OCI-LY1 (cell line): ENCODE results near the gene KAT7.

Source experiments
- H2AFZ ChIP-seq: fragments of 200-600 bp; sonication (generic), shearing (Covaris generic); 2 replicates; pipeline ENCODE4 v1.6.0; 2014; ENCODE audit warnings: antibody characterized with exemption, mild to moderate bottlenecking, low read length
- H3F3A ChIP-seq: fragments of 200-600 bp; sonication (generic), shearing (Covaris generic); 2 replicates; pipeline ENCODE4 v1.6.0; 2014; ENCODE audit warnings: mild to moderate bottlenecking, antibody characterized with exemption, low read length, moderate library complexity; ENCODE audit not compliant: insufficient read depth
- H3K27ac ChIP-seq: fragments of 200-600 bp; sonication (generic); 2 replicates; pipeline ENCODE4 v1.5.1; 2014; ENCODE audit warnings: low read length, mixed run types, mild to moderate bottlenecking, low read depth; ENCODE audit not compliant: poor library complexity, severe bottlenecking
- H3K27me3 ChIP-seq: fragments of 200-600 bp; sonication (generic); 2 replicates; pipeline ENCODE4 v1.6.0; 2014; ENCODE audit warnings: antibody characterized with exemption, mild to moderate bottlenecking, low read length, moderate library complexity; ENCODE audit not compliant: insufficient read depth
- H3K36me3 ChIP-seq: fragments of 200-600 bp; sonication (generic); 2 replicates; pipeline ENCODE4 v1.6.1; 2014; ENCODE audit warnings: mild to moderate bottlenecking, antibody characterized with exemption, low read length, moderate library complexity, mixed read lengths; ENCODE audit not compliant: insufficient read depth
- H3K4me1 ChIP-seq: fragments of 200-600 bp; sonication (generic); 2 replicates; pipeline ENCODE4 v1.5.1; 2014; ENCODE audit warnings: mild to moderate bottlenecking, low read length, moderate library complexity; ENCODE audit not compliant: insufficient read depth, severe bottlenecking
- H3K4me2 ChIP-seq: fragments of 200-600 bp; sonication (generic), shearing (Covaris generic); 2 replicates; pipeline ENCODE4 v1.6.1; 2014; ENCODE audit warnings: low read length
- H3K4me3 ChIP-seq: fragments of 200-600 bp; sonication (generic); 2 replicates; pipeline ENCODE4 v1.5.1; 2014; ENCODE audit warnings: low read length, low read depth, mild to moderate bottlenecking, mixed read lengths; ENCODE audit not compliant: poor library complexity, severe bottlenecking
- H3K79me2 ChIP-seq: fragments of 200-600 bp; shearing (Covaris generic); 2 replicates; pipeline ENCODE4 v1.6.1; 2016; ENCODE audit warnings: mixed run types, low read length, mixed read lengths; ENCODE audit not compliant: insufficient read depth
- H3K9ac ChIP-seq: fragments of 200-600 bp; sonication (generic), shearing (Covaris generic); 2 replicates; pipeline ENCODE4 v1.6.1; 2014; ENCODE audit warnings: mild to moderate bottlenecking, low read length, mixed read lengths
- H3K9me2 ChIP-seq: fragments of 200-600 bp; sonication (generic), shearing (Covaris generic); 2 replicates; pipeline ENCODE4 v1.6.1; 2014; ENCODE audit warnings: low read depth, mild to moderate bottlenecking, low read length, mixed read lengths
- H3K9me3 ChIP-seq: fragments of 200-600 bp; shearing (Covaris generic); 2 replicates; pipeline ENCODE4 v1.6.1; 2014; ENCODE audit warnings: low read length, mixed read lengths
- H4K20me1 ChIP-seq: fragments of 200-600 bp; sonication (generic), shearing (Covaris generic); 2 replicates; pipeline ENCODE4 v1.6.0; 2016; ENCODE audit warnings: mild to moderate bottlenecking, low read length; ENCODE audit not compliant: insufficient read depth
- CTCF ChIP-seq: fragments of 200-600 bp; sonication (generic), shearing (Covaris generic); IDR thresholded peaks from 2 replicates; pipeline ENCODE4 v1.5.1; 2017; ENCODE audit warnings: mild to moderate bottlenecking, antibody characterized with exemption, low read length, moderate library complexity, mixed read lengths
- EZH2 ChIP-seq: fragments of 200-600 bp; sonication (generic), shearing (Covaris generic); IDR thresholded peaks from 2 replicates; pipeline ENCODE4 v1.8.0; 2017; ENCODE audit warnings: borderline replicate concordance, mixed run types, mild to moderate bottlenecking, antibody characterized with exemption, low read length, moderate library complexity, mixed read lengths

KAT7 gene

GRCh38 chr17:49854126-49854525 is 65.6 kb downstream of the KAT7 start:
- Histone ChIP-seq H3K9ac (no peak overlapping the region), H3K4me2 (no peak overlapping the region), H3F3A (no peaks in the 10 kb centered on the region), H4K20me1 (no peaks in the 10 kb centered on the region), H3K27ac (no peak overlapping the region), H3K4me1 (peaks cover 5% of the 10 kb centered on the region), H3K27me3 (peaks cover 13% of the 10 kb centered on the region; the same call in 1 of the 2 replicates), H3K36me3 (no peaks in the 10 kb centered on the region), H3K4me3 (no peak overlapping the region), H3K9me3 (no peaks in the 10 kb centered on the region), H3K9me2 (no peaks in the 10 kb centered on the region), H3K79me2 (no peaks in the 10 kb centered on the region), H2AFZ (no peak overlapping the region)
- TF ChIP-seq EZH2 (no peak), CTCF (no peak)

GRCh38 chr17:49858796-49859195 is 70.3 kb downstream of the KAT7 start:
- H3K36me3 ChIP-seq: no peaks in the 10 kb centered on the region
- no peak overlapping the region for H3K9ac ChIP-seq
- no peak overlapping the region for H3K4me2 ChIP-seq
- peaks cover 3% of the 10 kb centered on the region; the same call in 1 of the 2 replicates for H3K27me3 ChIP-seq
- H3F3A ChIP-seq: no peaks in the 10 kb centered on the region
- H3K9me3 ChIP-seq: no peaks in the 10 kb centered on the region
- no peaks in the 10 kb centered on the region for H4K20me1 ChIP-seq
- no peak overlapping the region for H3K4me3 ChIP-seq
- TF ChIP-seq CTCF (no peak), EZH2 (no peak)
- H3K9me2 ChIP-seq: no peaks in the 10 kb centered on the region
- no peak overlapping the region for H3K27ac ChIP-seq
- H3K79me2 ChIP-seq: no peaks in the 10 kb centered on the region
- no peaks in the 10 kb centered on the region for H3K4me1 ChIP-seq
- H2AFZ ChIP-seq: no peak overlapping the region

GRCh38 chr17:49859991-49860953 is 71.8 kb downstream of the KAT7 start:
- H3F3A ChIP-seq: no peaks in the 10 kb centered on the region
- H3K4me1 ChIP-seq: no peaks in the 10 kb centered on the region
- H4K20me1 ChIP-seq: no peaks in the 10 kb centered on the region
- no peaks in the 10 kb centered on the region for H3K9me2 ChIP-seq
- H3K79me2 ChIP-seq: no peaks in the 10 kb centered on the region
- H3K4me2 ChIP-seq: no peak overlapping the region
- H2AFZ ChIP-seq: no peak overlapping the region
- H3K9me3 ChIP-seq: no peaks in the 10 kb centered on the region
- H3K27me3 ChIP-seq: peaks cover 3% of the 10 kb centered on the region; the same call in 1 of the 2 replicates
- no peak overlapping the region for H3K27ac ChIP-seq
- no peak overlapping the region for H3K9ac ChIP-seq
- H3K36me3 ChIP-seq: no peaks in the 10 kb centered on the region
- no peak for TF ChIP-seq EZH2
- no peak for TF ChIP-seq CTCF
- no peak overlapping the region for H3K4me3 ChIP-seq
